ENCODE data around the gene CAPN11.

- no peak for TF ChIP-seq REST (IDR thresholded peaks at IDR 0.05; ENCODE audit: unreplicated experiment)
- TF ChIP-seq NANOG (IDR thresholded peaks at IDR 0.05; ENCODE audit: borderline replicate concordance), result no peak
These were observed 21.8 kb downstream of the CAPN11 start for GRCh38 chr6:44180406-44180805.

Data from GM23338 (cell line).